D721Med (cell line): ENCODE measurements around the gene POLR1B.
"Not testable (repeated sequence)": the region's sequence is repeated elsewhere in the genome, so short reads cannot be mapped to it uniquely, and the experiment has no call there.

Experiments used
- DNase-seq: peaks from one replicate; pipeline ENCODE4 v3.0.0; 2011; ENCODE audit warnings: low spot score; ENCODE audit not compliant: insufficient read length
- FAIRE-seq: peaks from 2 replicates; lab custom pipeline; 2011; peaks lifted over from hg19 to GRCh38; lab: Jason Lieb, UNC
- TF ChIP-seq, protein P1 (sequence below): IDR thresholded peaks from 2 replicates; pipeline ENCODE4 v1.5.1; 2012; ENCODE audit warnings: mild to moderate bottlenecking, control low read depth; ENCODE audit not compliant: insufficient read depth; ENCODE audit errors: missing control alignments

The POLR1B gene

DNA sequence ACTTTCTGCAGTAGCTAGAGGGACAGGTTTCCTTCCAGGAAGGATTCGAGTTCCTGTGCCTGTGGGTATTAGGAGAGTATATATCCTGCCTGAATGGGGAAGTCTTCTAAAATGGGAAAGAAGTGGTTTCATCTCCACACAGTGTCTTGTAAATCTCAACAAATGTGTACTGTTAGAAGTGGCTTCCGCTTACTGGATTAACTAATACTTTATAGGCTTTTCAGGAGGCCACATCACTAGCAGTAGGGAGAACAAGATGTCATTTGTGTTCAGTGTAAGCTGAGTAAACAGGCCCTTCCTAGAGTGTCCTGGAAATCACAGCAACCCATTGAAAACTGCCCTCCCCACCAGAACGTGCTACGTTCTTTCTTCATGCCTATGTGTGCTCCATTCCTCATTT, 12.5 kb upstream of the POLR1B start:
- TF ChIP-seq, protein P1, sequence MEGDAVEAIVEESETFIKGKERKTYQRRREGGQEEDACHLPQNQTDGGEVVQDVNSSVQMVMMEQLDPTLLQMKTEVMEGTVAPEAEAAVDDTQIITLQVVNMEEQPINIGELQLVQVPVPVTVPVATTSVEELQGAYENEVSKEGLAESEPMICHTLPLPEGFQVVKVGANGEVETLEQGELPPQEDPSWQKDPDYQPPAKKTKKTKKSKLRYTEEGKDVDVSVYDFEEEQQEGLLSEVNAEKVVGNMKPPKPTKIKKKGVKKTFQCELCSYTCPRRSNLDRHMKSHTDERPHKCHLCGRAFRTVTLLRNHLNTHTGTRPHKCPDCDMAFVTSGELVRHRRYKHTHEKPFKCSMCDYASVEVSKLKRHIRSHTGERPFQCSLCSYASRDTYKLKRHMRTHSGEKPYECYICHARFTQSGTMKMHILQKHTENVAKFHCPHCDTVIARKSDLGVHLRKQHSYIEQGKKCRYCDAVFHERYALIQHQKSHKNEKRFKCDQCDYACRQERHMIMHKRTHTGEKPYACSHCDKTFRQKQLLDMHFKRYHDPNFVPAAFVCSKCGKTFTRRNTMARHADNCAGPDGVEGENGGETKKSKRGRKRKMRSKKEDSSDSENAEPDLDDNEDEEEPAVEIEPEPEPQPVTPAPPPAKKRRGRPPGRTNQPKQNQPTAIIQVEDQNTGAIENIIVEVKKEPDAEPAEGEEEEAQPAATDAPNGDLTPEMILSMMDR, result no peak
- no peak for DNase-seq
- no peak for FAIRE-seq

DNA sequence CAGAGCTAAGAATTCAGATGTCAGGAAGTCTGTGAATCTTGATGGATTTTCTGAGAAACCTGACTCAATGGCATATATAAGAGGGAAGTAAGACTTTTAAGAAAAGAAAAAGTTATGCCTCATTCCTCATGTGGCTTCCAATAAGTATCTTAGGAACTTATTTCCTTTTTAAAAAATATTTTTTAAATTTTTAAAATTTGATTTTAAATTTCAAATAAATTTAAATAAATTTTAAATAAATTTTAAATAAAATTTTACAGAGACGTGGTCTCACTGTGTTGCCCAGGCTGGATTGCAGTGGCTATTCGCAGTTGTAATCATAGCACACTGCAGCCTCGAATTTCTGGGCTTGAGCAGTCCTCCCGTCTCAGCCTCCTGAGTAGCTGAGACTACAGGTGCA, 11.5 kb upstream of the POLR1B start:
- TF ChIP-seq, protein P1, result no peak
- DNase-seq (no peak), FAIRE-seq (no peak)

DNA sequence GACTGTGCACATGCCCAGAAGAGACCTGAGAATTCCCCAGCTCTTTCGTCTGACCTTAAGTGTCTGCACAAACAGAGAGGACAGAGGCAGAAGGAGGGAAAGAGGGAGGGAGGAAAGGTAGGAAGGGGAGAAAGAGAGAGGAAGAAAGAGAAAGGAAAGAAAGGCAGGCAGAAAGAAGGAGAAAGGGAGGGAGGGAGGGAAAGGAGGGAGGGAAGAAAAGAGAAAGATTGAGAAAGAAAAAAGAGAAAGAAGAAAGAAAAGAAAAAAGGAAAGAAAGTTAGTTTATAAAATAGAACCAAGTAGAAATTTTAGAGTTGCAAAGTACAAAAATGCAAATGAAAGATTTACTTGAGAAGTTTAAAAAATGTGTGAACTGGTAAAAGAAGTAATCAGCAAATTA, 7.4 kb upstream of the POLR1B start:
- DNase-seq, result no peak
- no peak for FAIRE-seq
- TF ChIP-seq, protein P1, result no peak

DNA sequence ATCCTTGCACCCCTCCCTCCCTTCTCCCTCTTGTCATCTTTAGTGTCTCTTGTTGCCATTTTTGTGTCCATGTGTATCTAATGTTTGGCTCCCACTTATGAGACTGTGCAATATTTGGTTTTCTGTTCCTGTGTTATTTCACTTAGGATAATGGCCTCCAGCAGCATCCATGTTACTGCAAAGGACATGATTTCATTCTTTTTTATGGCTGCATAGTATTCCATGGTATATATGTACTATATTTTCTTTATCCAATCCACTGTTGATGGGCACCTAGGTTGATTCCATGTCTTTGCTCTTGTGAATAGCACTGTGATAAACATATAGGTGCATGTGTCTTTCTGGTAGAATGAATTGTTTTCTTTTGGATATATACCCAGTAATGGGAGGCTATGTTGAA, 5.6 kb upstream of the POLR1B start:
- DNase-seq, FAIRE-seq: not testable (repeated sequence)

DNA sequence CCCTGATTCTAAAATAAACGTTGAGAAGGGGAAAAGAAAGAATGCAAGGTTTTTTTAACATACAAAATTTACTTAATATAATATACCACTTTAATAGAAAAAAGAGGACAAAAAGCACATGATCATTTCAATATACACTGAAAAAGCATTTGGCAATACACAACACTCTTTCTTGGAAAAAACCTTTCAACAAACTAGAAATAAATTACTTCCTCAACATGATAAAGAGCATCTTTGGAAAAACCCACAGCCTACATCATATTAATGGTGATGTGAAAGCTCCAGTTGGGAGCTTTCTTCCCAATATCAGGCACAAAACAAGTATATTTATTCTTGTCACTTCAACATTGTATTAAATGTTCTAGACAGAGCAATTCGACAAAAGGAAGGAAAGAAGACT, 3.0 kb upstream of the POLR1B start:
- TF ChIP-seq, protein P1, result no peak
- DNase-seq (no peak), FAIRE-seq (no peak)

DNA sequence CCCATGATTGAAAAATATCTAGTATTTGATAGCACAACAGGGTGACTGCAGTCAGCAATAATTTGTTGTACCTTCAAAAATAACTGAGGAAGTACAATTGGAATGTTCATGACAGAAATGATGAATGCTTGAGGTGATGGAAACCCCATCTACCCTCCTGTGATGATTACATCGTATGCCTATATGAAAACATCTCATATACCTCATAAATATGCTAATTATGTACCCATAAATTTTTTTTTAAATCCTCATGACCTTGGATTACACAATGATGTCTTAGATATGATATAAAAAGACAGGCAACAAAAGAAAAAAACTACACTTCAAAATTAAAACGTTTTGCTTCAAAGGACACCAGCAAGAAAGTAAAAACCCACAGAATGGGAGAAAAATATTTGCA, 1.4 kb upstream of the POLR1B start:
- DNase-seq (no peak), FAIRE-seq (no peak)
- TF ChIP-seq, protein P1, result no peak

DNA sequence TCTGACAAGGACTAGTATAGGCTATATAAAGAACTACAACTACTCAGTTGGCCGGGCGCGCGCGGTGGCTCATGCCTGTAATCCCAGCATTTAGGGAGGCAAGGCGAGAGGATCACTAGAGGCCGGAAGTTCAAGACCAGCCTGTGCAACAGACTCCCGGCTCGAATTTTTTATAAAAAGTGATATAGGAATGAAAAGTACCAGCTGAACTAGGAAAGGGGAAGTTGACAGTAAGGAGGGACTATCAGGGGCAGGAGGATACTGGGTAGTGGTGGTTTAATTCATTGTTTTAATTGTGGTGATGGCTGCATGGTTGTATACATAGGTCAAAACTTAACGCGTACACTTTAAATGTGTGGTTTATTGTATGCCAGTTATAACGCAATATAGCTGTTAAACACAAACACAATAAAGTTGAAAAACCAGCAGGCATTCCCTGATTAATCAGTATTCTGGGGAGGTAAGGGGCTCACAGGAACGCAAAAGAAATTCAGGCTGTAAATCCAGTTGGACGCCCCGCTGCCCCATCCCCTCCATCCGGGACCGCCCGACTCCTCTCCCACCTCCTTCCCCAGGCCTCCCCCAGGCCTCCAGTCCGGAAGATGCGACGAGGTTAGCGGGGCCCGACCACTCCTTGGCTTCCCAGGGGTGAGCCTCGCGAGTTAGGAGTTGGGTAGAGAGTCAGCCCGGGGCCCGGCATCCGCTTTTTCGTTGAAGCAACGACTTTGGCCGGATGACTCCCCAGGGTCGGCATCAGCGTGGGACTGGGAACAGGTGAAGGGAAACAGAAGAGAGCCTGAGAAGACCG, 746 bp upstream of the POLR1B start:
- TF ChIP-seq, protein P1, result no peak
- FAIRE-seq (no peak), DNase-seq (peak; percentile 35)
